Upper lobe of left lung (tissue), 4 donors: ENCODE results near the gene PIGS.

ENCODE experiments used
- CTCF ChIP-seq, 6 experiments: fragments of 450-650 bp in 4 of 6; fragments of 200-600 bp in 2 of 6; sonication (generic) in 2 of 6; IDR thresholded peaks; one replicate each; pipeline ENCODE4 v1.5.1; 2016 to 2019; ENCODE audit warnings: antibody characterized with exemption in 6 of 6
- POLR2A ChIP-seq, 4 donors: fragments of 450-650 bp; IDR thresholded peaks; one replicate each; pipeline ENCODE4 v1.5.1; 2016 to 2017; ENCODE audit warnings: antibody characterized with exemption in 4 of 4, mild to moderate bottlenecking in 2 of 4

- TF ChIP-seq POLR2A (IDR thresholded peaks at IDR 0.05) (no peak), CTCF (IDR thresholded peaks at IDR 0.05) (no peak)
These were observed 1.1 kb upstream of the PIGS start for GRCh38 chr17:28572259-28573039.
